ENCODE data around the gene OR11H6.

GRCh38 chr14:20176330-20176729, 47.2 kb upstream of the OR11H6 start:
- TF ChIP-seq CTCF (IDR thresholded peaks at IDR 0.05) (no peak), POLR2A (IDR thresholded peaks at IDR 0.05) (no peak)
